ENCODE data around the gene LAMB4.
A peak's percentile ranks its signal among the peaks of the same experiment; 100 is the strongest.
"Not testable (repeated sequence)": the region's sequence is repeated elsewhere in the genome, so short reads cannot be mapped to it uniquely, and the experiment has no call there.

LAMB4 gene

DNA sequence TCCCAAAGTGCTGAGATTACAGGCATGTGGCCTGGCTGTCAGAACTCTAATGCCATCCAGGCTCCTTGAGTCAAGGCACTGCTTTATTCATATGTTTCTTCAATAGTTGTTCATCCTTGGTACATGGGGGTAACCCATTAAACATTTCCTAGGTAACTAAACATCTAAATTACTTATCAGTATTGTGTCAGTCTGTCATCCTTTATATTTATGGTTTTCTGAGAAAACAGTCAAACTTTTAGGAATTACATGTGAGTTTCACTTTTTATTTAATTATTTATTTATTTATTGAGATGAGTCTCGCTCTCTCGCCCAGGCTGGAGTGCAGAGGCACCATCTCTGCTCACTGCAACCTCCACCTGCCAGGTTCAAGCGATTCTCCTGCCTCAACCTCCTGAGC, 81.7 kb downstream of the LAMB4 start:
- DNase-seq (ENCODE audit: low read depth): no peak

- no peak for DNase-seq (ENCODE audit: low read depth)
Measured at GRCh38 chr7:108046952-108047506, 83.1 kb downstream of the LAMB4 start.

- DNase-seq (ENCODE audit: low read depth): peak; percentile 56
Measured at GRCh38 chr7:108045669-108046068, 84.5 kb downstream of the LAMB4 start.

DNA sequence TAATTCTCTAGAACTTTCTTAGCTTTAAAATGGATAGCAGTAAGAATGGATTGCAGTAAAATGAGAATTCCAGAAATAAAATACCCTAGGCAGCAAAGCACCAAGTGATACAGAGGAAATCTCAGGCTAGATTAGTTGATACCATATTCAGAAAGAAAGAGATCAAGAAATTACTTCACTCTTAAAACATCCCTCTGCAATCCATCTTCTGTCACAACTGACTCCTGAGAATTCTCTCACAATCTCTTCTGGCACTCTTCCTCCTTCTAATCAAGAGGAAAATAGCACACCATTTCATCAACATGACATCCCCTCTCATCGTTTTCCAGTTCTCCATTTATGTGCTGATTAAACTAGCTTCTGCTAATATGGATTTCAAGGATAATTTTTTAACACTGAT, 85.0 kb downstream of the LAMB4 start:
- DNase-seq (ENCODE audit: low read depth): peak; percentile 97

DNA sequence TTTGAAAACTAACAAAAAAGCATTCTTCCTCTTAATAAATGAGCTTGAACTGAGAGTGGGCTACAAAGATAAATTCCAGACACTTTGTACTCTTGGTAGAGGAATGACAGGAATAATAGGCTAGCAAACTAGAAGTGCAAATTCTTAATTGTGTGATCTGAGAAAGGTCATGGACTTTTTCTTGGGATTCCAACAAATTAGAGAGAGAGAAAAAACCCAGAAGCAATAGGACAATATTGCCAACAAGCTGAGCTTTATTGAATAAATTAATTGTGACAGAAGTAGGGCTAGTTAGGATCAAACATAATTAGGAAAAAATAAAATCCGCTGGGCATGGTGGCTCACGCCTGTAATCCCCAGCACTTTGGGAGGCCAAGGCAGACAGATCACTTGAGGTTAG, 85.8 kb downstream of the LAMB4 start:
- DNase-seq (ENCODE audit: low read depth): no peak

DNA sequence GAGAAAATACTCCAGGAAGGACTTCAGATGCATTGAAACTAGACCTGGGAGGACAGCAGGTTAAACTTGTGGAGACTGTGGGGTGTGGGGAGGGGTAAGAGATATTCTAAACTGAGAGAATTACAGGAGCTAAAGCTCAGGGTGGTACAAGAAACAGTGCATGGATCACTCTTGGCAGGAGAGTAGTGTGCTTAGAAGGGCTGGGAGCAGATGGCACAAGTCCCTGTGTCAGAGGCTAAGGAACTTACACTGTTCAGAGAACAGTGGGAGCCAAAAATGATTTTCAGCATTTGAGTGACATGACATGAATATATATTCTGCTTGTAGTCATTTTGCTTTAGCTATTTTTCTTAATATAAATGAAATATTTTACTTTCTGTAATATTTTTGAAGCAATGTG, 91.2 kb downstream of the LAMB4 start:
- no peak for DNase-seq (ENCODE audit: low read depth)

DNA sequence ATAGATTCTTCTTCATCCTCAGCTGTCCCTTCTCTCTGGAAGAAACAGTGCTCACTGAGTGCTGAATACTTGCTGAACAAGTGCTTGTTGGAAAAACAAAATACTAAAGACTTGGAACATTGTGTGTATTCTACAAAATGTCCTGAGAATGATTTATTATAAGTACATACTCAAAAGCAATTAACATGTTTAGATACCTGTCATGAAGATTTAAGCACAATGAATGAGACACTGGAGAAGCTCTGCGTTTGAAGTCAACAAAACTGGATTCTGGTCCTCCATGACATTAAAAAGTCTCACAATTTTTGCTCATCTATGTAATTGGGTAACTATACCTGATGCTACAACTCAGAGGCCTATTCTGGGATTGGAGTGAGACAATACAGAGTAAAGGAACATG, 92.4 kb downstream of the LAMB4 start:
- DNase-seq (ENCODE audit: low read depth): no peak

DNA sequence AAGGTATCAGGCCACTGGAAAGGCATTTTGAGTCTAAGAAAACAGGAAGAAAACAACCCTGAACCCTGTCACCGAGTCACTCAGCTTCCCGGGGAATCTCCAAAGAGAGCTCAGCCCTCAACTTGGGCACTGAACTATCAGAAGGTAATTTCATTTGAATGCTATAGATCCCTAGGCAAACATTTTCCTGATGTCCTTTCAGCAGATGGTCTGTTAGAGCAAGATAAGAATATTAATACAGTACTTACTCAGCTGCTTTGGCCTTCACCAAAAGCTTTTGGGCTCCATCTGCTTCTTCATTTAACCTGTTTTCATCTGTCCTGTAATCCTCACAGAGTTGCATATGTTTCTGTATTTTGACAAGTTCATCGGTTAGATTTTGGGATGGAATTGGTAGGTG, 93.0 kb downstream of the LAMB4 start:
- no peak for DNase-seq (ENCODE audit: low read depth)

DNA sequence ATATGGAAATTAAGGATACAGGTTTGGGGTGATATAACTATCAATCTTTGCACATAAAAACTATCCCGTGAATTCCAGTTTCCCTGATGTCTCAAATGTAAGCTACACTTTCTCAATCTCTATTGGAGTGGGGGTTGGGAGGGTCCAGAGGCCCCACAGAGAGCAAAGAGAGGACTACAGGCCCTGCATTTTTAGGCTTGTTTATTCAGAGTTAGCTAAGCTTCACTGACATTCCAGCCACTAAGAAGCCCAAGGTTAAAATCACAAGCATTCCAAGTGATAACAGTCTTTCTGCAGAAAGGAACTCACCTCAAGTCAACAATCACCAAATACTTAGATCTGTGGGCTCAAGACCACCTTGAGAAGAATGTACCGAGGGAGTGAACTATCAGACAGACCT, 95.6 kb downstream of the LAMB4 start:
- DNase-seq (ENCODE audit: low read depth): peak; percentile 35

DNA sequence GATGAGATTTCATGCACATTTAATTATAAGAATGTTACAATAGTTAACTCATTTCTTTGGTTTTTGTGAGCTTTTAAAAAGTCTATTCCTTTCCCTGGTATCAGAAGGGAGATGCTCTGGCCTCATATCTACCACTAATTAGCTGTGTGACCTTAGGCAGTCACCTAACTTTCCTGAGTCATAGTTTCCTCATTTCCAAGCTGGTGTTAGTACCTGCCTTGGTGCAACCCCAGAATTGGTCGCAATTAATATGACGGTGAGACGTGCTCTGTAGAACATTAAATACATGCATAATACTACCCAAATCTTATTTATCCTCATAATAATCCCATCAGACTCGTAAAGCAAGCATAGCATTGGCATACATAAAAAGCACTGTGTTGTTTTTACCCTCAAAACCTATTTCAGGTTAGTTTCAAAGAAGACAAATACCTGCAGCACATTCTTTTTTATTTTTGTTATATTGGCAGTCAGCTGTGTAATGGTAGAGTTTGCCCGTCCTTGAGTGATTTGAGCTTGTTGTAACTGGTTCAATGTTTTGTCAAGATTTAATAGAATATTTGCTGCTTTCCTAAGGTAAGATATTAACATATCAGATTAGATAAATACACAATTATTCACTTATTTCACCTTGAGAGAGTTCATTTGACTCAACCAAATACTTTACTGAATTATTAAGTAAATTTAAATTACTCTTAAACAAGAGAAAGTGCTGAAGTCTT, 96.2 kb downstream of the LAMB4 start:
- DNase-seq (ENCODE audit: low read depth): no peak

- not testable (repeated sequence) for DNase-seq (ENCODE audit: low read depth)
Measured at GRCh38 chr7:108033309-108033708, 96.9 kb downstream of the LAMB4 start.

- peak; percentile 36 for DNase-seq (ENCODE audit: low read depth)
Measured at GRCh38 chr7:108030516-108030915, 99.6 kb downstream of the LAMB4 start.

DNA sequence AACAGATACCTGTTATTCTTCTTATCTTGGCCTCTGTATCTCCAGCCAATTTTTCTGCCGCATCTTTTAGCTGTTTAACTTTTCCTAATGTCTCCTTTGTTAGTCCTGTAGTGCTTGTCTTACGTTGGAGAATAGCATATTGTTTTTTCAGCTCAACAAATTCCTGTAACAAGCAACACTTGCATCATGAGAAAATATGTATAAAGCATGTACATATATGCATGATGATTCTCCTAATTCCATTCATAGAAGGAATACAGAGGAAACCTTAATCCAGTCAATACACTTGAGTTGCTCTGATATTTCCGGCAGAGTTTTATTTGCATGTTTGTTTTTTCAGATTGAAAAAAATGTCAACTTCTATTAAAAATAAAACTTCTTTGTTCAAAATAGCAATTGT, 101.1 kb downstream of the LAMB4 start:
- DNase-seq (ENCODE audit: low read depth): no peak

DNA sequence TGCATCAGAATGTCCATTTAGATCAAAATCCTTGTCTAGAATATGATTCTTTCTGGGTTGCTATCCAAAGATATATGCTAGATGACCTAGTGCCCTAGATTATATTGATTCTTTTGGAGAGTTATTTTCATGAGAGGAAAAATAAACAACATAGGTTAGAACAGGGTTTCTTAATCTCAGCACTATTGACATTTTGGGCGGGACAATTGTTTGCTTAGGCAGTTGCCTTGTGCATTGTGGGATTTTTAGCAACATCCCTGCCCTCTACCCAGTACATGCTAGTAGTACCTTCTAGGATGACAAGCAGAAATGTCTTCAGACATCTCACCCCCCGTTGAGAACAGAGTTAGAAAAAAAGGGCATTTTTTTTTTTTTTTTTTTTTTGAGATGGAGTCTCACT, 102.0 kb downstream of the LAMB4 start:
- DNase-seq (ENCODE audit: low read depth): no peak

DNA sequence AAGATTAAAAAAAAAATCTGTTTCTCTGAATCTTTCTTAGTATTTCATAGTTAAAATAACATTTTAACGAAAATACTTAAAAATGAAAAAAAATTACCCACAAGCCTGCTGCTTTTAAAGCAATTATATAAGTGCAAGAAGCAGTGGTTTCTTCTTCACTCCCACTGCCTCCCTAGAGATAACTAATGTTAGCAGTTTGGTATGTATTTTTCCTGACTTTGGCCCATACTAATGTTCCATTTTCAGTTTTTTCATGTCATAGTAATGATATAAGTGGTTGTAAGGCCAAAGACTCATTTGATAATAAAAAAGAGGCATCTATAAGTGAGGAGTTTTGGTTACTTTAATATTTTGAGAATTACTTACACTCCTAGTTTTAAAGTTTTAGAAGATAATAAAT, 102.9 kb downstream of the LAMB4 start:
- DNase-seq (ENCODE audit: low read depth): no peak

DNA sequence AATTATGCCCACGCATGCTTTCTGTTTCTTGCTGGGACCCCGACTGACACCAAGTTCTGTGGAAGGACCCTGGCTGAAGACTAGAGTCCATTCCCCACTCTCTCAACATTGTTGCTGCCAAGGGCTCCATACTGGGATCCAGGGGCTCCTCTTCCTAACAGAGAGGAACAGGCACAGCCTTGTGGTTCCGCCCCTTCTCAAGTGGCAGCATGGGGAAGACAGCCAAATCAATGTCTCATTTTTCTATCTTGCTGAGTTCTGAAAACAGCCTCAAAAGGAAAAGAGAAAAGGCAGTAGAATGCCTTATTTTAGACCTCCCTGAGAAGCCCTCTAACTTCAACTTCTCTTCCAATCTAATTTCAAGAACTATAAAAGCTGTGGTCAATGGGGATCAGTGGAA, 103.5 kb downstream of the LAMB4 start:
- DNase-seq (ENCODE audit: low read depth): no peak

GRCh38 chr7:108026116-108026515, 104.0 kb downstream of the LAMB4 start:
- DNase-seq (ENCODE audit: low read depth): no peak

DNA sequence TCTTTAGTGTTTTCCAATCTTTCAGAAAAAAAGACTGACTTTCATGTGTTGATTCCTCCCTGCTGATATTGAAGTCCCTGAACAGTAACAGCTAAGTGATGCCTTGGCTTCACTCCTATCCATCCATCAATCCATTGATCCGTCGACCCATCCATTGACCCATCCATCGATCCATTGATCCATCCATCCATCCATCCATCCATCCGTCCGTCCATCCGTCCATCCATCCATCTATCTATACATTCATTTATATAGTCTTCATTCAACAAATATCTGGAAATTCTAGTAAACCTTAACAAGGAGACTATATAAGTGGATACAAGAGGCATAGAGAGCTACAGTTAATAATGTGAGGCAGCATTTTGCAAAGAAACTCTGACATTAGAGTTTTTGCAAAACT, 105.6 kb downstream of the LAMB4 start:
- DNase-seq (ENCODE audit: low read depth): no peak

DNA sequence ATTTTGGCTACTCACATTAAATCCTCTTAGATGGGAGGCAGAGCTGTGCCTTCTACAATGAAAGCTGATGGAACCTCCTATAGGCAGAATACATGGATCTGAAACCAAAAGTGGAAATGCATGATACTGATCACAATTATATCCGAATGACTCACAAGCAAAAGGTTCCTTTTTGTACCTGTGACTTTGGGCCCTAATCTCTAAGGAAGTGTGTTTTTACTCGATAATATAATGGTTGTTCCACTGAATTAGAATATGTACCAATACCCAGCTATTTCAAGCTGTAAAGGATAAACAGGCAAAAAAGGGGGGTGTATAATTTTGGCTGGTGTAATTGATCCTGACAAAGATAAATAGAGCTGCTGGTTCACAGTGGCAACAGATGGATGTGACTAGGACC, 109.6 kb downstream of the LAMB4 start:
- no peak for DNase-seq (ENCODE audit: low read depth)

DNA sequence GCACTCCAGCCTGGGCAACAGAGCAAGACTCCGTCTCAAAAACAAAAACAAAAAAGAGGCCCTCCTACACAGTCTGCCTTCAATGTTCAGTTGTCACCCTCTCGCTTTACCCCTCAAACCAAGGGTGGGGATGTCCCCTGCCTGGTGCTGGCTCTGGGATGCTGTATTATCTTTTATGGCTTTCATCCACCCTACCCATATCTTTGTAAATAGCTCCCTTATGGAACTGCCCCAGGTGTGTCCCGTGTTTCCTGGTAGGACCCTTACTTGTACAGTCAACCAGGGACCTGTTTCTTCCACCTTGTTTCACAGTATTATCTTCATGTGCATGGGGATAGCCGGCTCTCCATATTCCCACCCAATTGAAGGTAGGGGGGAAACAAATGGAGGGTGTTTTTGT, 111.5 kb downstream of the LAMB4 start:
- DNase-seq (ENCODE audit: low read depth): no peak

- no peak for DNase-seq (ENCODE audit: low read depth)
Measured at GRCh38 chr7:108017776-108018151, 112.4 kb downstream of the LAMB4 start.

- peak; percentile 78 for DNase-seq (ENCODE audit: low read depth)
Measured at GRCh38 chr7:108016841-108017775, 113.1 kb downstream of the LAMB4 start.

GRCh38 chr7:108015740-108016139, 114.4 kb downstream of the LAMB4 start:
- DNase-seq (ENCODE audit: low read depth): peak; percentile 18
